Neural progenitor cell (in vitro differentiated cells): ENCODE results near the gene MKRN2. TPM values are rescaled to one million over a fixed set of nuclear protein-coding genes. Genes with fewer than 3 reads are reported as not detected.

Experiments used
- DNase-seq: peaks from one replicate; pipeline ENCODE4 v3.0.0-alpha.2; 2016; ENCODE audit warnings: low spot score
- H2AFZ ChIP-seq: fragments of 200-600 bp; sonication (generic); replicated peaks from 2 replicates; pipeline ENCODE4 v1.6.1; 2016; ENCODE audit warnings: antibody characterized with exemption
- H3F3A ChIP-seq: fragments of 200-600 bp; sonication (generic); 2 replicates; pipeline ENCODE4 v1.6.1; 2016; ENCODE audit warnings: antibody characterized with exemption, low read depth
- H3K27ac ChIP-seq: fragments of 200-600 bp; sonication (generic); 2 replicates; pipeline ENCODE4 v1.5.1; 2016; ENCODE audit warnings: mild to moderate bottlenecking
- H3K27me3 ChIP-seq: fragments of 200-600 bp; sonication (generic); 2 replicates; pipeline ENCODE4 v1.6.1; 2016; ENCODE audit warnings: mild to moderate bottlenecking, moderate library complexity
- H3K36me3 ChIP-seq: fragments of 200-600 bp; sonication (generic); 2 replicates; pipeline ENCODE4 v1.5.1; 2016
- H3K4me1 ChIP-seq: fragments of 200-600 bp; sonication (generic); 2 replicates; pipeline ENCODE4 v1.6.1; 2016; ENCODE audit warnings: mixed run types
- H3K4me2 ChIP-seq: fragments of 200-600 bp; sonication (generic); 2 replicates; pipeline ENCODE4 v1.6.1; 2016
- H3K4me3 ChIP-seq: fragments of 200-600 bp; sonication (generic); 2 replicates; pipeline ENCODE4 v1.5.1; 2016
- H3K79me2 ChIP-seq: fragments of 200-600 bp; sonication (generic); 2 replicates; pipeline ENCODE4 v1.6.1; 2016; ENCODE audit warnings: low read depth
- H3K9ac ChIP-seq: fragments of 200-600 bp; sonication (generic); 2 replicates; pipeline ENCODE4 v1.6.1; 2016
- H3K9me3 ChIP-seq: fragments of 200-600 bp; sonication (generic); 2 replicates; pipeline ENCODE4 v1.5.1; 2016; ENCODE audit warnings: low read depth
- H4K20me1 ChIP-seq: fragments of 200-600 bp; sonication (generic); 2 replicates; pipeline ENCODE4 v1.6.1; 2016; ENCODE audit warnings: low read depth
- H3K27ac Mint-ChIP-seq: 3 replicates; pipeline ENCODE4 v1.8.0; 2021; ENCODE audit warnings: mixed read lengths
- H3K27me3 Mint-ChIP-seq: 2 replicates; pipeline ENCODE4 v1.8.0; 2022; ENCODE audit warnings: low read depth, mild to moderate bottlenecking, inconsistent platforms, moderate library complexity, mixed read lengths; ENCODE audit not compliant: insufficient read depth
- H3K36me3 Mint-ChIP-seq: 3 replicates; pipeline ENCODE4 v1.8.0; 2021; ENCODE audit warnings: mixed read lengths
- H3K4me1 Mint-ChIP-seq: 3 replicates; pipeline ENCODE4 v1.8.0; 2021; ENCODE audit warnings: mixed read lengths
- H3K4me3 Mint-ChIP-seq: 3 replicates; pipeline ENCODE4 v1.8.0; 2021; ENCODE audit warnings: mild to moderate bottlenecking, moderate library complexity, mixed read lengths
- H3K9me3 Mint-ChIP-seq: 3 replicates; pipeline ENCODE4 v1.8.0; 2020; ENCODE audit warnings: mixed read lengths
- EZH2 ChIP-seq: fragments of 200-600 bp; sonication (generic); IDR thresholded peaks from 2 replicates; pipeline ENCODE4 v1.6.1; 2017; ENCODE audit warnings: antibody characterized with exemption, mild to moderate bottlenecking, moderate library complexity
- EZH2phosphoT487 ChIP-seq: fragments of 200-600 bp; sonication (generic); IDR thresholded peaks from 2 replicates; pipeline ENCODE4 v1.6.1; 2017; ENCODE audit warnings: antibody characterized with exemption
- total RNA-seq: library from RNA; depleted of rRNA; stranded (reverse); fragments of >200 nt; gene quantifications from 2 replicates; pipeline ENCODE4 v1.2.3, GENCODE V29; 2015; ENCODE audit warnings: low replicate concordance
- TF ChIP-seq, protein P1 (sequence below): fragments of 200-600 bp; sonication (generic); IDR thresholded peaks from 2 replicates; pipeline ENCODE4 v1.5.1; 2017; ENCODE audit warnings: antibody characterized with exemption, mild to moderate bottlenecking

Gene MKRN2
- total RNA-seq, 1 donor from 2014 or later: 26.5 TPM

GRCh38 chr3:12515631-12516030 is 41.3 kb upstream of the MKRN2 start:
- Histone ChIP-seq H3K4me3 (no peak overlapping the region), H3K4me2 (no peak overlapping the region), H3K27ac (no peak overlapping the region), H3F3A (no peaks in the 10 kb centered on the region), H3K79me2 (no peaks in the 10 kb centered on the region), H3K27me3 (no peaks in the 10 kb centered on the region), H2AFZ (no peak overlapping the region), H3K4me1 (peaks cover 6% of the 10 kb centered on the region), H4K20me1 (no peaks in the 10 kb centered on the region), H3K9me3 (no peaks in the 10 kb centered on the region), H3K36me3 (no peaks in the 10 kb centered on the region), H3K9ac (no peak overlapping the region)
- no peaks in the 10 kb centered on the region for H3K9me3 Mint-ChIP-seq
- TF ChIP-seq EZH2phosphoT487: no peak
- TF ChIP-seq EZH2: no peak
- TF ChIP-seq, protein P1, sequence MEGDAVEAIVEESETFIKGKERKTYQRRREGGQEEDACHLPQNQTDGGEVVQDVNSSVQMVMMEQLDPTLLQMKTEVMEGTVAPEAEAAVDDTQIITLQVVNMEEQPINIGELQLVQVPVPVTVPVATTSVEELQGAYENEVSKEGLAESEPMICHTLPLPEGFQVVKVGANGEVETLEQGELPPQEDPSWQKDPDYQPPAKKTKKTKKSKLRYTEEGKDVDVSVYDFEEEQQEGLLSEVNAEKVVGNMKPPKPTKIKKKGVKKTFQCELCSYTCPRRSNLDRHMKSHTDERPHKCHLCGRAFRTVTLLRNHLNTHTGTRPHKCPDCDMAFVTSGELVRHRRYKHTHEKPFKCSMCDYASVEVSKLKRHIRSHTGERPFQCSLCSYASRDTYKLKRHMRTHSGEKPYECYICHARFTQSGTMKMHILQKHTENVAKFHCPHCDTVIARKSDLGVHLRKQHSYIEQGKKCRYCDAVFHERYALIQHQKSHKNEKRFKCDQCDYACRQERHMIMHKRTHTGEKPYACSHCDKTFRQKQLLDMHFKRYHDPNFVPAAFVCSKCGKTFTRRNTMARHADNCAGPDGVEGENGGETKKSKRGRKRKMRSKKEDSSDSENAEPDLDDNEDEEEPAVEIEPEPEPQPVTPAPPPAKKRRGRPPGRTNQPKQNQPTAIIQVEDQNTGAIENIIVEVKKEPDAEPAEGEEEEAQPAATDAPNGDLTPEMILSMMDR: no peak
- no peak overlapping the region for H3K4me3 Mint-ChIP-seq
- H3K27ac Mint-ChIP-seq: no peak overlapping the region
- H3K27me3 Mint-ChIP-seq: no peaks in the 10 kb centered on the region
- DNase-seq: no peak
- peaks cover 16% of the 10 kb centered on the region for H3K36me3 Mint-ChIP-seq
- H3K4me1 Mint-ChIP-seq: no peaks in the 10 kb centered on the region

GRCh38 chr3:12516873-12517272 is 40.0 kb upstream of the MKRN2 start:
- H3K4me1 ChIP-seq: no peaks in the 10 kb centered on the region
- no peaks in the 10 kb centered on the region for H4K20me1 ChIP-seq
- H3K4me3 ChIP-seq: no peak overlapping the region
- H3F3A ChIP-seq: no peaks in the 10 kb centered on the region
- Mint-ChIP-seq H3K4me1 (no peaks in the 10 kb centered on the region), H3K36me3 (peaks cover 21% of the 10 kb centered on the region), H3K27ac (no peak overlapping the region), H3K27me3 (peaks cover 2% of the 10 kb centered on the region), H3K4me3 (no peak overlapping the region), H3K9me3 (no peaks in the 10 kb centered on the region)
- no peak overlapping the region for H3K27ac ChIP-seq
- H2AFZ ChIP-seq: no peak overlapping the region
- H3K4me2 ChIP-seq: no peak overlapping the region
- peaks cover 3% of the 10 kb centered on the region for H3K36me3 ChIP-seq
- H3K9ac ChIP-seq: no peak overlapping the region
- no peaks in the 10 kb centered on the region for H3K79me2 ChIP-seq
- no peak for DNase-seq
- no peaks in the 10 kb centered on the region for H3K9me3 ChIP-seq
- TF ChIP-seq EZH2 (no peak), EZH2phosphoT487 (no peak)
- TF ChIP-seq, protein P1: no peak
- no peaks in the 10 kb centered on the region for H3K27me3 ChIP-seq

- Histone ChIP-seq H3K9ac (no peak overlapping the region), H3K9me3 (no peaks in the 10 kb centered on the region), H3K4me3 (no peak overlapping the region), H3K36me3 (peaks cover 3% of the 10 kb centered on the region), H2AFZ (no peak overlapping the region), H4K20me1 (no peaks in the 10 kb centered on the region), H3F3A (no peaks in the 10 kb centered on the region), H3K27ac (no peak overlapping the region), H3K4me2 (no peak overlapping the region), H3K27me3 (no peaks in the 10 kb centered on the region), H3K4me1 (no peaks in the 10 kb centered on the region), H3K79me2 (no peaks in the 10 kb centered on the region)
- no peak for DNase-seq
- Mint-ChIP-seq H3K4me3 (no peak overlapping the region), H3K9me3 (no peaks in the 10 kb centered on the region), H3K27ac (no peak overlapping the region), H3K27me3 (peaks cover 2% of the 10 kb centered on the region), H3K36me3 (peaks cover 21% of the 10 kb centered on the region), H3K4me1 (no peaks in the 10 kb centered on the region)
- TF ChIP-seq, protein P1: no peak
- TF ChIP-seq EZH2phosphoT487 (no peak), EZH2 (no peak)
These were observed 38.4 kb upstream of the MKRN2 start for GRCh38 chr3:12518261-12519028.
